ENCODE measurements around the gene NCKAP1. TPM values are rescaled to one million over a fixed set of nuclear protein-coding genes. Genes with fewer than 3 reads are reported as not detected.
A peak's percentile ranks its signal among the peaks of the same experiment; 100 is the strongest.

Gene NCKAP1
- total RNA-seq, 4 donors from 2014 or later, result 94.5 to 146 (median 116) TPM

GRCh38 chr2:182941919-182942318 is 96.3 kb downstream of the NCKAP1 start:
- DNase-seq (ENCODE audit: low spot score in 2 of 2), result no peak
- no peak overlapping the region for H3K4me3 ChIP-seq
- no peak overlapping the region for H3K27ac ChIP-seq
- 63% methylated on average over 1 of the region's 1 CpG for WGBS
- H3K4me1 ChIP-seq, result peaks cover 3% of the 10 kb centered on the region
- no peaks in the 10 kb centered on the region for H3K27me3 ChIP-seq
- H3K9me3 ChIP-seq, result no peaks in the 10 kb centered on the region
- TF ChIP-seq CTCF (IDR thresholded peaks at IDR 0.05) (no peak), EP300 (IDR thresholded peaks at IDR 0.05) (no peak), POLR2A (IDR thresholded peaks at IDR 0.05) (no peak), POLR2AphosphoS5 (IDR thresholded peaks at IDR 0.05) (no peak)
- H3K36me3 ChIP-seq, result peaks cover 44% of the 10 kb centered on the region

- Histone ChIP-seq H3K9me3 (no peaks in the 10 kb centered on the region), H3K36me3 (peaks cover 48% of the 10 kb centered on the region), H3K27ac (no peak overlapping the region), H3K4me3 (no peak overlapping the region), H3K27me3 (no peaks in the 10 kb centered on the region), H3K4me1 (peaks cover 3% of the 10 kb centered on the region)
- TF ChIP-seq EP300 (IDR thresholded peaks at IDR 0.05) (no peak), POLR2AphosphoS5 (IDR thresholded peaks at IDR 0.05) (no peak), CTCF (IDR thresholded peaks at IDR 0.05) (no peak), POLR2A (IDR thresholded peaks at IDR 0.05) (no peak)
- no peak for DNase-seq (ENCODE audit: low spot score in 2 of 2)
- WGBS, result 89% methylated on average over 2 of the region's 2 CpGs
Measured at GRCh38 chr2:182941121-182941722, 97.0 kb downstream of the NCKAP1 start.

- DNase-seq (ENCODE audit: low spot score in 2 of 2), result no peak
- no peak overlapping the region for H3K4me3 ChIP-seq
- peaks cover 67% of the 10 kb centered on the region for H3K36me3 ChIP-seq
- peaks cover 3% of the 10 kb centered on the region for H3K4me1 ChIP-seq
- TF ChIP-seq POLR2AphosphoS5 (IDR thresholded peaks at IDR 0.05) (no peak), POLR2A (IDR thresholded peaks at IDR 0.05) (no peak)
- no peak overlapping the region for H3K27ac ChIP-seq
- no peaks in the 10 kb centered on the region for H3K9me3 ChIP-seq
- 59% methylated on average over 3 of the region's 3 CpGs for WGBS
- H3K27me3 ChIP-seq, result no peaks in the 10 kb centered on the region
Measured at GRCh38 chr2:182937870-182938269, 100.4 kb downstream of the NCKAP1 start.

GRCh38 chr2:182933629-182934028 is 104.6 kb downstream of the NCKAP1 start:
- no peak overlapping the region for H3K4me3 ChIP-seq
- H3K27me3 ChIP-seq, result no peaks in the 10 kb centered on the region
- no peak for DNase-seq (ENCODE audit: low spot score in 2 of 2)
- H3K36me3 ChIP-seq, result peaks cover 53% of the 10 kb centered on the region
- TF ChIP-seq CTCF (IDR thresholded peaks at IDR 0.05) (no peak), POLR2A (IDR thresholded peaks at IDR 0.05) (no peak), EP300 (IDR thresholded peaks at IDR 0.05) (no peak), POLR2AphosphoS5 (IDR thresholded peaks at IDR 0.05) (no peak)
- WGBS, result 94% methylated on average over 3 of the region's 3 CpGs
- no peak overlapping the region for H3K27ac ChIP-seq
- H3K4me1 ChIP-seq, result peaks cover 3% of the 10 kb centered on the region
- no peaks in the 10 kb centered on the region for H3K9me3 ChIP-seq

- Histone ChIP-seq H3K36me3 (peaks cover 60% of the 10 kb centered on the region), H3K27ac (no peak overlapping the region), H3K27me3 (no peaks in the 10 kb centered on the region), H3K9me3 (no peaks in the 10 kb centered on the region), H3K4me3 (no peak overlapping the region), H3K4me1 (no peaks in the 10 kb centered on the region)
- DNase-seq (ENCODE audit: low spot score in 2 of 2), result no peak
- TF ChIP-seq POLR2AphosphoS5 (IDR thresholded peaks at IDR 0.05) (no peak), CTCF (IDR thresholded peaks at IDR 0.05) (no peak), POLR2A (IDR thresholded peaks at IDR 0.05) (no peak)
Measured at GRCh38 chr2:182929972-182930371, 108.3 kb downstream of the NCKAP1 start.

GRCh38 chr2:182924306-182924705 is 114.0 kb downstream of the NCKAP1 start:
- peaks cover 44% of the 10 kb centered on the region for H3K36me3 ChIP-seq
- no peaks in the 10 kb centered on the region for H3K9me3 ChIP-seq
- no peak for DNase-seq (ENCODE audit: low spot score in 2 of 2)
- TF ChIP-seq EP300 (IDR thresholded peaks at IDR 0.05), result no peak
- no peak for TF ChIP-seq POLR2AphosphoS5 (IDR thresholded peaks at IDR 0.05)
- TF ChIP-seq POLR2A (IDR thresholded peaks at IDR 0.05), result no peak
- no peak for TF ChIP-seq CTCF (IDR thresholded peaks at IDR 0.05)
- peak overlapping the region; percentile 6 for H3K27ac ChIP-seq
- no peaks in the 10 kb centered on the region for H3K27me3 ChIP-seq
- no peak overlapping the region for H3K4me3 ChIP-seq
- H3K4me1 ChIP-seq, result no peaks in the 10 kb centered on the region

All from suprapubic skin (tissue), 4 donors.